Stromal cell of bone marrow (primary cell): Measurements from ENCODE around the gene SLCO3A1.
"Not testable (repeated sequence)": the region's sequence is repeated elsewhere in the genome, so short reads cannot be mapped to it uniquely, and the experiment has no call there.

ENCODE experiments used
- DNase-seq: peaks from one replicate; pipeline ENCODE4 v3.0.0-alpha.2; 2012; ENCODE audit warnings: low read depth

SLCO3A1 gene

DNA sequence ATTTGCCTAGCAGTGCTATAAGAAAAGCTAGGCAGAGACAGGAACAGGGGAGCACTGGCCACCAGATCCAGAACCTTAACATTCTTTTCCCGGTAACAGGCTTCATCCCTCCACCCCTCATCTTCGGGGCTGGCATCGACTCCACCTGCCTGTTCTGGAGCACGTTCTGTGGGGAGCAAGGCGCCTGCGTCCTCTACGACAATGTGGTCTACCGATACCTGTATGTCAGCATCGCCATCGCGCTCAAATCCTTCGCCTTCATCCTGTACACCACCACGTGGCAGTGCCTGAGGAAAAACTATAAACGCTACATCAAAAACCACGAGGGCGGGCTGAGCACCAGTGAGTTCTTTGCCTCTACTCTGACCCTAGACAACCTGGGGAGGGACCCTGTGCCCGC, 309.1 kb downstream of the SLCO3A1 start:
- no peak for DNase-seq

- no peak for DNase-seq
Observed at GRCh38 chr15:92163641-92164040, 310.1 kb downstream of the SLCO3A1 start.

GRCh38 chr15:92164327-92165000, 311.0 kb downstream of the SLCO3A1 start:
- DNase-seq = no peak

- DNase-seq = no peak
Observed at GRCh38 chr15:92165001-92165346, 311.5 kb downstream of the SLCO3A1 start.

GRCh38 chr15:92166029-92166428, 312.5 kb downstream of the SLCO3A1 start:
- DNase-seq = no peak

DNA sequence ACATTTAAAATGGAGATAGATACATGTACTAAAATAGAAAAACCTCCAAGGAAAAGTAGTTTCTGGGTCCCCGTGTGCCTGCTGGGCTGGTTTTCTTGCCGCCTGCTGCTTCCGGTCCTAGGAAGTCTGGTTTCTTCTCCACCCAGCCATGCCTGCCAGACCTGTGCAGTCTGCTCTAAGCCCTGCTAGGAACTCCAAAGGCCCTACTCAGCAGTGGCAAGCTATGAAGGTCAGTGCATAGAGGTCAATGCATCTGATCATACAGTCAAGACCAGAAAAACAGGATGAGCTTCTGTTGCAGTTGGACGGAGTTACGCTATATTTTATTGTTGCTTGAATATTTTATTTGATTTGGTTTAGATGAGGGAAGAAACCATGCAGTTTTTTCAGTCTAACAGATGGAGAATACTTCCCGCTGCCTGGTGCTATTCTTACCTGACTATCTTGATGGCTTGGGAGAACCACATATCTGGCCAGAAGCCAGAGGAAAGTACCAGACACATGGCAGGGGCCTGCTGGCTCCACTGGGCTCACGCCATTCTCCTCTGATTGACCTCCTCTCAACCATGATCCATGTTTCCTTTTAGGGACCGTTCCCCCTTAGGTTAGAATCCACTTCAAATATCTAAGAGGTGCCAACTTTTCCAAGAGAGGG, 313.4 kb downstream of the SLCO3A1 start:
- no peak for DNase-seq

DNA sequence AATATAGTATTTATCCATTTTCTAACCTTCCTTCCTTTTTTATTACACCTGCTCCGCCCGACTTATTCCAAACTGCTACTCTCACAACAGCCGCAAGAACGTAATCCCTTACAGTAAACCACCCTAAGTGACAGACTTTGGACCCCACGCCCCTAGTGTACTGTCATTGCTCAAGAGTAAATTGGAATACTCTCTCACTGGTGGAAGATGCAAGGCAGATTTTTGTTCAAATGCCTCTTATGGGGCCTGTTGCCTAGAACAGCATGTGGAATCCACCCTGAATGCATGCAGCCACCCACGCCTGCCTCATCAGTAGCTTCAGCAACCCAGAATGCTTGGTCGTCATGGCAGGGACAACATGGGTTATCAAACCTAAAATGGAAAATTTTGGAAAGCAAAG, 313.9 kb downstream of the SLCO3A1 start:
- DNase-seq = no peak

DNA sequence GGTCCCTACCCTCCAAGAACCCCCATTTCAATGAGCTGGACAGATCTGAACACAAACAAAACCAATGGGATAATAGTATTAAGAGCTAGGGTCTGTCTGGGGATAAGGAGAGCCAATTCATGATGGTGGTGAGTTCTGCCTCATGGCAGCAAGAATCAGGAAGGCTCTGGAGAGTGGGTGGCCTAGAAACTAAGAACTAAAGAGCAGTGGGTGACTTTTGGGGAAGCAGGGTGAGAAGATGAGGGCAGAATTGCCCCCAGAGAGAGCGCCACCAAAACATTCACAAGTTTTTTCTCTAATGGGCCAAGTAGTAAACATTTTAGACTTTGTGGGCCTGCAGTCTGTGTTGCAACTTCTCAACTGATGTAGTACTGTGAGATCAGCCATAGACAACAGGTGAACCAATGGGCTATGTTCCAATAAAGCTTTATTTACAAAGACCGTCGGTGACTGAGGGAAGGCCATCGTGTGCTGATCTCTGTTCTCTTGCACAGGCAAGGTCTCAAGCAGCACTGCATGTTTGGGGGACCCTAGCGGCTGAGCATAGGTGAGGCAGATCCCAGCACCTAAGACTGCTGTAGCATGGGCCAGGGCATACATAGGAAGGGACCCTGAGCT, 314.7 kb downstream of the SLCO3A1 start:
- no peak for DNase-seq

DNA sequence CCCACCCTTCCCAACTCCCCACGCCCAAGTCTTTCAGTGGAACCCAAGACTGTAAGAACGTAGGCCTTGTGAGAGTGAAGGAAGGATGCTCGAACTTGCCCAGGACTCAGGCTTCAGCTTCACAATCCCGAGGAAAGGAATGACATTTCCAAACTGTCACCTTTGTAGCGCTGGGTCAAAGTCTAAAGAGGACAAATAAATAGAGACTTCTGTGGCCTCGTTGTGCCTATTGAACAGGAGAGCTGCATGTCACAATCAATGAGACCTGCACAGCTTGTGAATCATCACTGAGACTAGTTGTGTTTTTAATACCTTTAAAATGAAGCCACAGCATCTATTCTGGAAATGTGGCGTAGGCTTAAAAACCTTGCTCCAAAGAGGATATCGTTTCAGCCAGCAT, 317.4 kb downstream of the SLCO3A1 start:
- DNase-seq = no peak

- no peak for DNase-seq
Observed at GRCh38 chr15:92178911-92179310, 325.4 kb downstream of the SLCO3A1 start.

GRCh38 chr15:92184142-92184541, 330.6 kb downstream of the SLCO3A1 start:
- DNase-seq = no peak

- DNase-seq = no peak
Observed at GRCh38 chr15:92184679-92185230, 331.2 kb downstream of the SLCO3A1 start.

- DNase-seq = no peak
Observed at GRCh38 chr15:92187975-92188374, 334.5 kb downstream of the SLCO3A1 start.

DNA sequence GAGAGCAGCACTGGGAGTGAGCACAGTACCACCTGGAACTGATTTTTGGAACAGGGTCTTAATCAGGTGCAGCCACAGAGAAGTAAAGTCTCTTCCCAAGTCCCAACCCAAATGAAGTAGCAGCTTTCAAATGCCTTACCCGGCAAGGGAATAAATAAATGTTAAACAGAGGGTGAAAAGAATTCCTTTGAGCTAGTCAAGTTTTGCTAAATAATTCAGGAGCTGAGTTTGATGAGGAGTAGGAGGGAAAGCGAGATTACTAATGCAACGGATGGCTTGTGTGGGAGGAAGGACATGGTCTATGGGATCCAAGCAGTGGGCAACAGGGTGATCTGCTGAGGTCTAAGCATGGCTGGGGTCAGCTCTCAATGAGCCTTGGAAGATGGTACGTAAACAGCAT, 335.7 kb downstream of the SLCO3A1 start:
- DNase-seq = no peak

DNA sequence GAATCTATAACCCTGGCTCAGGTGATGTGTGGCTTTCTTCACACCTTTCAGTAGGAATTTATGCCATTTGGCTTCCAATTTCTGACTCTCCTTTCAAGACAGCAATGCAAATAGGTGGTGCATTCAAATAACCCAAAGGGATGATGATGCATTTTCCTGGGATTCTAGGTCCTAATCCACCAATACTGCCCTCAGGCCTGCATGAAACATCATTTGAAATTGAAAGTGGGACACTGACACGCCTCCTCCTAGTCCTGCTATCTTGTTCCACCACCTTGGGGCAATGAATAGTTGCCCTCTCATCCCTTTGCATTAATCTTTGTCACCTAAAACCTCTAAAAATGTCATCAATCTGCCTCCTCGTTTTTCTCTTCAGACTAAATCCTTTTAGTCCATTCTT, 341.7 kb downstream of the SLCO3A1 start:
- no peak for DNase-seq

DNA sequence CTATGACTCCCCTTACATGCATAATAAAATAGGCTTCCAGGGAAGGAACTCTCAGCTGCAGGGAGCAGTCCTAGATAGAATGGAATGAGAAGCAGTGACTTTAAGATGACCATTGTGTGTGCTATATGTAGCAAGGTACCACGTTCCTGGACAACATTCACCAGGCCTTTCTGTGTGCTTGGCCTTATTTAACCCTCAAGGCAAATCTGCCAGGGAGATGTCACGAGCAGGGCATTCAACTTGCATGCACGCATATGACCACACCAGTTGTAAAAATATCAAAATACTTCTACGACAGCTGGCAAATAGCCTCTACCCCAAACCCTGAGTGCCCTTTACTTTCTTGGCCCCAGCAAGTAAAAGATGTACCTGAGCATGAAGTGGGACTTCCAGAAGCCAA, 342.8 kb downstream of the SLCO3A1 start:
- no peak for DNase-seq

GRCh38 chr15:92197746-92198145, 344.2 kb downstream of the SLCO3A1 start:
- no peak for DNase-seq

- DNase-seq = no peak
Observed at GRCh38 chr15:92200891-92201290, 347.4 kb downstream of the SLCO3A1 start.

GRCh38 chr15:92205255-92205739, 351.8 kb downstream of the SLCO3A1 start:
- no peak for DNase-seq

DNA sequence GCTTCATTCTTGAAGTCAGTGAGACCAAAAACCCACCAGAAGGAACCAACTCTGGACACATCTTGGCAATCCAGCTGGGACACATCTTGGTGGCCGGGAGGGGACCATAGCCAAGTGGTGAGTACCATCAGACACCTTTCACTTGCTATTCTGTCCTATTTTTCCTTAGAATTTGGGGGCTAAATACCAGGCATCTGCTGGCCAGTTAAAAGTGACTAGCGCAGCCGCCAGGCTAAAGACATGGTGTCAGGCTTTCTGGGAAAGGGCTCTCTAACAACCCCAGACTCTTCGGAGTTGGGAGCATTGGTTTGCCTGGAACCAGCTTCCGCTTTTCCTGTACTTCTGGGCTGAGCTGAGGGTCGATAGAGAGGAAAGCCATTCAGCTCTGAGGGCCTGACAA, 354.1 kb downstream of the SLCO3A1 start:
- DNase-seq = not testable (repeated sequence)
